Ovary (tissue), 9 donors: Measurements from ENCODE around the gene COL25A1. TPM values are rescaled to one million over a fixed set of nuclear protein-coding genes. Genes with fewer than 3 reads are reported as not detected.
A peak's percentile ranks its signal among the peaks of the same experiment; 100 is the strongest.

ENCODE experiments used
- DNase-seq, 5 donors: peaks; one replicate each; pipeline ENCODE4 v3.0.0-alpha.2; 2019 to 2020
- H3K27ac ChIP-seq, 2 donors: fragments of 200-600 bp; one replicate each; pipeline versions ENCODE4 v1.5.1 to v1.8.0; 2019 to 2022
- H3K27me3 ChIP-seq: fragments of 200-600 bp; one replicate; pipeline ENCODE4 v1.8.0; 2022
- H3K36me3 ChIP-seq: fragments of 200-600 bp; sonication (generic); one replicate; pipeline ENCODE4 v1.5.1; 2019
- H3K4me1 ChIP-seq: one replicate; pipeline ENCODE4 v1.8.1; 2013; ENCODE audit warnings: mild to moderate bottlenecking, moderate library complexity; ENCODE audit not compliant: insufficient read depth
- H3K4me3 ChIP-seq: fragments of 200-600 bp; sonication (generic); one replicate; pipeline ENCODE4 v1.5.1; 2017
- H3K9me3 ChIP-seq, 2 donors: fragments of 200-600 bp in 1 of 2; sonication (generic) in 1 of 2; one replicate each; pipeline versions ENCODE4 v1.5.1 to v1.8.1; 2013 to 2019; ENCODE audit warnings: mild to moderate bottlenecking in 1 of 2, moderate library complexity in 1 of 2
- EP300 ChIP-seq: sonication (generic); formaldehyde crosslinking; IDR thresholded peaks from one replicate; pipeline ENCODE4 v1.6.1; 2017; ENCODE audit warnings: antibody characterized with exemption
- POLR2A ChIP-seq: fragments of 450-650 bp; IDR thresholded peaks from one replicate; pipeline ENCODE4 v1.6.1; 2017; ENCODE audit warnings: antibody characterized with exemption, mild to moderate bottlenecking, moderate library complexity
- WGBS, 3 donors: extraction: QIAGEN DNeasy Blood & Tissue Kit in 1 of 3; methylation state at CpG; one replicate each; pipeline versions ENCODE4 v1.1.5 to v1.1.7; 2013 to 2017; 5-methylcytosine and 5-hydroxymethylcytosine counted together
- intact Hi-C, 4 donors: fragments of 100-400 bp; cut with DNase I; formaldehyde crosslinking; loops; one replicate each; pipeline versions ENCODE4 v1.11.0 to v1.15.1; 2022 to 2023
- polyA plus RNA-seq, 2 donors: library from polyadenylated mRNA; stranded (reverse); fragments of 200-250 nt in 1 of 2; fragments of 350-450 nt in 1 of 2; fragmentation: Illumina TruSeq in 1 of 2; extraction: RNeasy Lipid Tissue Mini Kit (QIAGEN cat#74804) in 1 of 2; gene quantifications; one replicate each; pipeline ENCODE4 v1.2.3, GENCODE V29; 2013 to 2014
- total RNA-seq, 7 donors: library from RNA; depleted of rRNA in 2 of 7; stranded (reverse); fragments of >200 nt in 2 of 7; fragmentation: NEBNext Ultra II Directional in 3 of 7; extraction: Animal tissue kit (Norgen Biotek cat#: 25700) in 3 of 7; gene quantifications; one replicate each; pipeline versions ENCODE4 v1.1.0 to v1.2.4, GENCODE V29; 2016 to 2023
- TF ChIP-seq, protein P1 (sequence below), 3 donors: fragments of 450-650 bp in 2 of 3; fragments of 200-600 bp in 1 of 3; IDR thresholded peaks; one replicate each; pipeline versions ENCODE4 v1.5.1 to v1.8.0; 2016 to 2022; ENCODE audit warnings: antibody characterized with exemption in 3 of 3, mild to moderate bottlenecking in 1 of 3
- donor health status: DM: no; HTN: no; CAD: no; lungs with moderate emphysema.
- donor health status: DM: no; HTN: no; CAD: no.
- donor health status: Bipolar disorder and iron deficiency.
- donor health status: DM: yes; HTN: yes; CAD: no.
- donor health status: DM: no; HTN: no; CAD: no.
- donor health status: DM: yes; HTN: yes; CAD: no.

Gene COL25A1
- total and polyA plus RNA-seq, 9 donors, result 0.25 to 3.2 (median 0.77) TPM

DNA sequence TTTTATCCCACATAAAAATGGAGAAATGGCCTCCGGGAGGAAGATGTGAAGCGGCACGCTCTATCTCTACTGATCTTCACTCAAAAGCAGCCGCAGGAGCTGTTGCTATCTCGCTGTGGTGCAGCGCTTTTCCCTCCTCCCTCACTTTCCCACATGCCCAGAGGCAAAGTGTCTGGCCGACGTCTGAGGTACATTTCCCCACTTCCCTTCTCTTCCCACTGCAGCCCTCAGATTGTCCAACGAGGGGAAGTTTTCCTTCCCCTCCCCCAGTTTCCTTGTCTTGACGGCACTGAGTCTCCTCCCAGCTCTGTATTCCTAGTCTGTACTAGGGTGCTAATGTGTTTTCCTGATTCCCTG, 660 bp upstream of the COL25A1 start:
- Histone ChIP-seq H3K36me3 (no peaks in the 10 kb centered on the region), H3K4me3 (peak overlapping the region; percentile 58), H3K27me3 (no peaks in the 10 kb centered on the region), H3K9me3 (no peaks in the 10 kb centered on the region), H3K27ac (no peak overlapping the region), H3K4me1 (peaks cover 2% of the 10 kb centered on the region)
- 0 to 1% (median 0%) methylated on average over 10 of the region's 10 CpGs for WGBS, 3 donors
- peak in 4 of 5 donors; percentile 14 to 29 (median 20) for DNase-seq
- no peak for TF ChIP-seq EP300
- intact Hi-C loops, result no loop called here

DNA sequence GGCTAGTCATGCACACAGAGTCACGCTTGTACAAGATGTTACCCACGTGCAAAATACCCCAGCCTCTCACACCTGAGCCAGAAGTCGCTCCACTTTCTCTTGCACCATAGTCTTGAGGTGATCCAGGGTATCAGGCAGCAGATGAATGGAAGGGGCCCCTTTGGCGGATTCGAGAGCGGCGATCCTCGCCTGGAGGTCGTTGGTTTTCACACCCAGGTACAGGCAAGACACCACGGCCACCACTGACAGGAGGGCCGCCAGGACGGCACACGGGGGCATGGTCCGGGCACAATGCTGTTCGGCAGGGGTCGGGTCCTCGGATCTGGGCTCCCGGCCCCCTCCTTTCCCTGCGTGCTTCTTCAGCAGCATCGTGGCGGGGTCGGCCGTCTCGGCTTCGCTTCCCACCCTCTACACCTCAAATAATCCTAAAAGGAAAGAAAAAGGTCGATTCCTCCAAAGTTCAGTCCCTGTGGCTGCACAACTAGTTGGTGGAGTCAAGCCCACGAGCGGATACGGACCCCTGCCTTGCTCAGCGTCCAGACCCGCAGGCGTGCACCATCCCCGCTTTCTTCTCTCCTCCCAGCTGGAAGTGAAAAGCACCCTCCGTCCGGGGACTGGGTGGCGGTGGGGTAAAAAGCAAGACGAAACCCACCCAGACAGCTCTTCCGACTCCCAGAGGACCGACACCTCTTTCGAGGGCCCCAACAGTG, 652 bp downstream of the COL25A1 start:
- Histone ChIP-seq H3K27ac (no peak overlapping the region), H3K9me3 (no peaks in the 10 kb centered on the region), H3K4me1 (peaks cover 2% of the 10 kb centered on the region), H3K27me3 (no peaks in the 10 kb centered on the region), H3K36me3 (no peaks in the 10 kb centered on the region), H3K4me3 (peak overlapping the region; percentile 58)
- WGBS, 3 donors, result 9 to 14% (median 13%) methylated on average over 36 to 40 of the region's 40 CpGs
- TF ChIP-seq, protein P1, sequence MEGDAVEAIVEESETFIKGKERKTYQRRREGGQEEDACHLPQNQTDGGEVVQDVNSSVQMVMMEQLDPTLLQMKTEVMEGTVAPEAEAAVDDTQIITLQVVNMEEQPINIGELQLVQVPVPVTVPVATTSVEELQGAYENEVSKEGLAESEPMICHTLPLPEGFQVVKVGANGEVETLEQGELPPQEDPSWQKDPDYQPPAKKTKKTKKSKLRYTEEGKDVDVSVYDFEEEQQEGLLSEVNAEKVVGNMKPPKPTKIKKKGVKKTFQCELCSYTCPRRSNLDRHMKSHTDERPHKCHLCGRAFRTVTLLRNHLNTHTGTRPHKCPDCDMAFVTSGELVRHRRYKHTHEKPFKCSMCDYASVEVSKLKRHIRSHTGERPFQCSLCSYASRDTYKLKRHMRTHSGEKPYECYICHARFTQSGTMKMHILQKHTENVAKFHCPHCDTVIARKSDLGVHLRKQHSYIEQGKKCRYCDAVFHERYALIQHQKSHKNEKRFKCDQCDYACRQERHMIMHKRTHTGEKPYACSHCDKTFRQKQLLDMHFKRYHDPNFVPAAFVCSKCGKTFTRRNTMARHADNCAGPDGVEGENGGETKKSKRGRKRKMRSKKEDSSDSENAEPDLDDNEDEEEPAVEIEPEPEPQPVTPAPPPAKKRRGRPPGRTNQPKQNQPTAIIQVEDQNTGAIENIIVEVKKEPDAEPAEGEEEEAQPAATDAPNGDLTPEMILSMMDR (IDR thresholded peaks at IDR 0.05), result no peak
- TF ChIP-seq POLR2A (no peak), EP300 (no peak)
- peak in 2 of 5 donors; percentile 12 to 30 for DNase-seq
- intact Hi-C loops, result no loop called here

DNA sequence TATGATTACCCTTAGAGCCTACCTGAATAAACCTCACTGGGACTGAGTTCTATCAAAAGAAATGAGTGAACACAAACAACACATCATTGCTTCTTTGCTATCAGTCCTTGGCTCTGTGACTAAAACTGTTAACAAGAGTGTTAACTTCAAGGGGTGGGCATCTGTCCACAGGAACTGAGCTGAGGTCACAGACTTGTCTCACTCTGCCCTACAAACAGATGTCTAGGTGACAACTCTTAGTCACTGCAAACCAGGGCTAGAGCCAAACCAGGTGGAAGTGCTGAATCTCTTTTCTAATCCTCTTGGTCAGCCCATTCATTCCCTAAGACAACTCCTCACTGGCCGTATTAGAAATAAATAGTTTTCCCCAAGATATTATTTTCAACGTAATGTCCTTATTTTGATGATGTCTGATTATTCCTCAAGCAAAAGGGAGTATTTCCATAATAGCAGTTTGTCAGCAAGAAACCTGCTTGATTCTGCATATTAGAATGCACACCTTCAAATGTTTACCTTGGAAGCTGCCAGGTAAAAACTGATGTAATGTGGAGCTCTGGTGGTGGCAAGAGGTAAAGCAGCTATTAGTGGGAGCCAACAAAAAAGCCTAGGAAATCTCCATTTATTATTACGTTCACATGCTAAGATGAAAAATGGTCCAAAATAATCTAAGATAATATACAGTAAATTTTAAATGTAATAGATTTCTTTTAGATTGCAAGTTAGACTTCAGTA, 4.0 kb downstream of the COL25A1 start:
- Histone ChIP-seq H3K27ac (no peak overlapping the region), H3K4me3 (no peak overlapping the region), H3K36me3 (no peaks in the 10 kb centered on the region), H3K4me1 (peaks cover 2% of the 10 kb centered on the region), H3K9me3 (no peaks in the 10 kb centered on the region), H3K27me3 (no peaks in the 10 kb centered on the region)
- WGBS, 3 donors, result 64 to 70% (median 65%) methylated on average over 3 of the region's 3 CpGs
- intact Hi-C loops, result no loop called here
- TF ChIP-seq EP300 (no peak), POLR2A (no peak)
- TF ChIP-seq, protein P1 (IDR thresholded peaks at IDR 0.05), result no peak
- no peak for DNase-seq

DNA sequence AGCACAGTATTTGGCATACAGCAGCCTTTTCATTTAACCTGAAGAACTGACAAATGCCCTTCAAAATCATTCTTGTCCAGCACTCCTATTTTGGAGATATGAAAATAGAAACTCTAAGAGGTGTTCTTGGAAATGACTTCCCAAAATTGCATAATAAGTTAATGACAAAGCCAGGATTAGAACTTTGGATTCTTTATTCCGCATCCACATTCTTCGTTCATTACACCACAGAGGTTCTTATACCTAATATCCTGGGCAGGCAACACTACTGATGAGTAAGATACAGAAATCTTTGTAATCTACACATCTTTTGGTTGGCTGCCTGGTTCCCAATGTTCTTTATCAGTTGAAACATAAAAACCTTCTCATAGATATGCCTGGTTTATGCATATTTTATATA, 5.9 kb downstream of the COL25A1 start:
- no peak for DNase-seq
- Histone ChIP-seq H3K4me1 (peaks cover under 1% of the 10 kb centered on the region), H3K36me3 (no peaks in the 10 kb centered on the region), H3K4me3 (no peak overlapping the region), H3K27ac (no peak overlapping the region), H3K9me3 (no peaks in the 10 kb centered on the region), H3K27me3 (no peaks in the 10 kb centered on the region)
- WGBS, 3 donors, result 97 to 98% (median 98%) methylated on average over 2 of the region's 2 CpGs
- TF ChIP-seq, protein P1 (IDR thresholded peaks at IDR 0.05), result no peak
- TF ChIP-seq EP300 (no peak), POLR2A (no peak)
- intact Hi-C loops, result no loop called here

DNA sequence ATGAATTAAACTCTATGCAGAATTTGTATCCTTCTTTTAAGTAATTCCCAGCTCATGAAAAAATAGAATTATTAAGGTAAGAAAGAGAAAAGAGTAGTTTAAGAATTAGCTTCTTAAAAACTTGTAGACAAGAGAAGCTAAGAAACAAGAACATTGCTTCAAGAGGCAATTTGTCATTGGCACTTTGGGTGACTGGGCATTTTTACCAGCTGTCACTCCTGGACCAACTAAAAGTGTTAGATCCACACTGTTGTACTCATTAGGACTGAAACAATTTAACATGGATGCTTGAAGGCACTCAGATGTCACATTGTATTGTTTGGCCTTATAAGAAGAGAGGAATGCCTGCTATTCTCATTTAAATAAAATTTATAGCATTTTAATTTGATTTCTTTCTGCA, 7.4 kb downstream of the COL25A1 start:
- no peak overlapping the region for H3K27ac ChIP-seq
- no peak overlapping the region for H3K4me3 ChIP-seq
- H3K27me3 ChIP-seq, result no peaks in the 10 kb centered on the region
- H3K36me3 ChIP-seq, result no peaks in the 10 kb centered on the region
- intact Hi-C loops, result no loop called here
- DNase-seq, result no peak
- TF ChIP-seq EP300 (no peak), POLR2A (no peak)
- TF ChIP-seq, protein P1 (IDR thresholded peaks at IDR 0.05), result no peak
- H3K9me3 ChIP-seq, result no peaks in the 10 kb centered on the region
- H3K4me1 ChIP-seq, result no peaks in the 10 kb centered on the region
